RWPE1 (cell line): ENCODE results near the gene PACC1.

ENCODE experiments used
- CTCF ChIA-PET: fragments of 350-600 bp; sonication (Branson Sonifier 250); formaldehyde crosslinking; extraction: SDS; loops from one replicate; lab custom pipeline; 2021; lab: Yijun Ruan, JAX
- POLR2A ChIA-PET: fragments of 400-600 bp; formaldehyde crosslinking; extraction: SDS; loops from one replicate; lab custom pipeline; 2020; ENCODE audit warnings: antibody characterized with exemption; ENCODE audit not compliant: low non-redundant PET; lab: Yijun Ruan, JAX
- DNase-seq: peaks from one replicate; pipeline ENCODE4 v3.0.0; 2012; ENCODE audit warnings: low spot score
- H3K27ac ChIP-seq: fragments of 450-650 bp; 2 replicates; pipeline ENCODE4 v1.5.1; 2017
- CTCF ChIP-seq: fragments of 450-650 bp; conservative IDR thresholded peaks from 2 replicates; pipeline ENCODE4 v1.5.1; 2017; ENCODE audit warnings: low read depth, mild to moderate bottlenecking

Gene PACC1

GRCh38 chr1:212440419-212440818, 25.7 kb upstream of the PACC1 start:
- no peak for TF ChIP-seq CTCF
- no peak overlapping the region for H3K27ac ChIP-seq
- ChIA-PET CTCF (interaction anchor here (0.7 to 1.1 kb wide), 2 partner anchors 13 to 15 kb away, joined by 3 read pairs; no protein-coding TSS in a partner anchor), POLR2A (no interaction called here)
- no peak for DNase-seq

GRCh38 chr1:212438831-212439237, 24.1 kb upstream of the PACC1 start:
- ChIA-PET CTCF (no interaction called here), POLR2A (no interaction called here)
- H3K27ac ChIP-seq, result no peak overlapping the region
- TF ChIP-seq CTCF, result no peak
- no peak for DNase-seq

GRCh38 chr1:212437179-212437798, 22.6 kb upstream of the PACC1 start:
- CTCF ChIA-PET, result interaction anchor here (0.6 to 1.2 kb wide), 2 partner anchors 18 to 756 kb away, joined by 4 read pairs; no protein-coding TSS in a partner anchor
- POLR2A ChIA-PET, result no interaction called here

GRCh38 chr1:212434992-212435391, 20.3 kb upstream of the PACC1 start:
- ChIA-PET CTCF (no interaction called here), POLR2A (no interaction called here)
- DNase-seq, result no peak
- H3K27ac ChIP-seq, result no peak overlapping the region
- no peak for TF ChIP-seq CTCF

More at GRCh38 chr1:212437179-212437798, 22.6 kb upstream of the PACC1 start:
- 0 out of 2 replicates have a peak overlapping the region, but pooled peaks have one; percentile 17 for H3K27ac ChIP-seq
- no peak for DNase-seq
- TF ChIP-seq CTCF, result no peak

GRCh38 chr1:212433577-212434462, 19.1 kb upstream of the PACC1 start:
- peak overlapping the region; percentile 71 for H3K27ac ChIP-seq
- POLR2A ChIA-PET, result no interaction called here
- DNase-seq, result no peak
- TF ChIP-seq CTCF, result no peak
- CTCF ChIA-PET, result interaction anchor here (1.3 kb wide), 1 partner anchor 363 kb away, joined by 4 read pairs; no protein-coding TSS in a partner anchor
